IMR-90 (cell line): ENCODE results near the gene BAIAP2. TPM values are rescaled to one million over a fixed set of nuclear protein-coding genes. Genes with fewer than 3 reads are reported as not detected.

Experiments used
- ATAC-seq: fragments of 200-7000 bp; cut with Tn5 transposase; 2 replicates; pipeline ENCODE4 v1.9.1; 2020; ENCODE audit warnings: low read depth, mild to moderate bottlenecking, moderate library complexity
- BruUV-seq: library from RNA; stranded (reverse); fragments of 400-500 nt; replicated peaks from 2 replicates; lab custom pipeline; 2021; lab: Mats Ljungman, UMichigan
- CTCF ChIA-PET: fragments of 300-600 bp; formaldehyde crosslinking; extraction: SDS; loops from one replicate; lab custom pipeline; 2021; ENCODE audit warnings: antibody characterized with exemption; lab: Yijun Ruan, JAX
- POLR2A ChIA-PET: fragments of 300-600 bp; sonication (Branson Sonifier 250); formaldehyde crosslinking; loops from one replicate; lab custom pipeline; 2022; ENCODE audit warnings: antibody characterized with exemption; ENCODE audit not compliant: unreplicated experiment; lab: Charles Lee
- DNase-seq: peaks from one replicate; pipeline ENCODE4 v3.0.0; 2013
- H2AFZ ChIP-seq: replicated peaks from 2 replicates; pipeline ENCODE3; 2013; ENCODE audit warnings: low read length, mild to moderate bottlenecking; ENCODE audit not compliant: poor library complexity
- H2AK5ac ChIP-seq: 2 replicates; pipeline ENCODE4 v1.6.1; 2013; ENCODE audit warnings: low read depth, low read length, inconsistent platforms
- H2AK9ac ChIP-seq: replicated peaks from 2 replicates; pipeline ENCODE3; 2013; ENCODE audit warnings: mild to moderate bottlenecking, low read depth, low read length, moderate library complexity; ENCODE audit not compliant: poor library complexity
- H2BK120ac ChIP-seq: 2 replicates; pipeline ENCODE4 v1.6.1; 2013; ENCODE audit warnings: low read depth, low read length, inconsistent platforms
- H2BK15ac ChIP-seq: 3 replicates; pipeline ENCODE4 v1.6.1; 2013; ENCODE audit warnings: low read depth, low read length, inconsistent platforms
- H2BK20ac ChIP-seq: 2 replicates; pipeline ENCODE4 v1.6.1; 2013; ENCODE audit warnings: low read depth, mild to moderate bottlenecking, inconsistent platforms, low read length, moderate library complexity
- H2BK5ac ChIP-seq: 2 replicates; pipeline ENCODE4 v1.6.1; 2013; ENCODE audit warnings: mild to moderate bottlenecking, low read depth, low read length, inconsistent platforms; ENCODE audit not compliant: poor library complexity, severe bottlenecking
- H3K14ac ChIP-seq: replicated peaks from 2 replicates; pipeline ENCODE4 v1.6.1; 2013; ENCODE audit warnings: low read depth, low read length, inconsistent platforms
- H3K18ac ChIP-seq: 2 replicates; pipeline ENCODE4 v1.6.1; 2013; ENCODE audit warnings: low read depth, low read length, control low read depth
- H3K23ac ChIP-seq: 2 replicates; pipeline ENCODE4 v1.6.1; 2013; ENCODE audit warnings: low read depth, low read length, inconsistent platforms
- H3K27ac ChIP-seq: 2 replicates; pipeline ENCODE4 v1.5.1; 2013; ENCODE audit warnings: mild to moderate bottlenecking, control low read depth, low read length; ENCODE audit not compliant: insufficient read depth
- H3K27me3 ChIP-seq: 2 replicates; pipeline ENCODE4 v1.6.1; 2013; ENCODE audit warnings: low read length; ENCODE audit not compliant: control insufficient read depth, insufficient read depth
- H3K36me3 ChIP-seq: 2 replicates; pipeline ENCODE4 v1.6.1; 2013; ENCODE audit warnings: low read length, mixed read lengths; ENCODE audit not compliant: control insufficient read depth, insufficient read depth
- H3K4ac ChIP-seq: 2 replicates; pipeline ENCODE4 v1.6.1; 2013; ENCODE audit warnings: low read depth, low read length, inconsistent platforms
- H3K4me1 ChIP-seq: 2 replicates; pipeline ENCODE4 v1.6.1; 2013; ENCODE audit warnings: low read length, mixed read lengths; ENCODE audit not compliant: control insufficient read depth, insufficient read depth
- H3K4me2 ChIP-seq: 2 replicates; pipeline ENCODE4 v1.6.1; 2013; ENCODE audit warnings: low read depth, mild to moderate bottlenecking, control low read depth, low read length, moderate library complexity
- H3K4me3 ChIP-seq: 2 replicates; pipeline ENCODE4 v1.5.1; 2013; ENCODE audit warnings: low read depth, mild to moderate bottlenecking, control low read depth, low read length, moderate library complexity; ENCODE audit not compliant: insufficient read depth
- H3K56ac ChIP-seq: 2 replicates; pipeline ENCODE4 v1.6.1; 2013; ENCODE audit warnings: low read length, inconsistent platforms; ENCODE audit not compliant: insufficient read depth; ENCODE audit errors: extremely low read depth
- H3K79me1 ChIP-seq, 2 experiments: 2 replicates each; pipeline ENCODE4 v1.6.1; 2013; ENCODE audit warnings: low read length in 2 of 2, inconsistent platforms in 1 of 2, low read depth in 1 of 2
- H3K9ac ChIP-seq: 2 replicates; pipeline ENCODE4 v1.6.1; 2013; ENCODE audit warnings: low read depth, low read length, control low read depth
- H3K9me1 ChIP-seq: 2 replicates; pipeline ENCODE4 v1.6.1; 2013; ENCODE audit warnings: low read length, inconsistent platforms; ENCODE audit not compliant: insufficient read depth
- H3K9me3 ChIP-seq: 2 replicates; pipeline ENCODE4 v1.6.1; 2013; ENCODE audit warnings: low read length; ENCODE audit not compliant: control insufficient read depth, insufficient read depth
- H4K20me1 ChIP-seq: 2 replicates; pipeline ENCODE4 v1.6.1; 2013; ENCODE audit warnings: low read length, inconsistent platforms; ENCODE audit not compliant: insufficient read depth
- H4K5ac ChIP-seq: 2 replicates; pipeline ENCODE4 v1.6.1; 2013; ENCODE audit warnings: mild to moderate bottlenecking, low read depth, low read length, control low read depth
- H4K8ac ChIP-seq, 2 experiments: 2 replicates each; pipeline ENCODE4 v1.6.1; 2013; ENCODE audit warnings: low read depth in 2 of 2, low read length in 2 of 2, control low read depth in 1 of 2, inconsistent platforms in 1 of 2
- H4K91ac ChIP-seq: 2 replicates; pipeline ENCODE4 v1.6.1; 2013; ENCODE audit warnings: low read depth, low read length, inconsistent platforms; ENCODE audit not compliant: insufficient read depth
- USF2 ChIP-seq: fragments of 150-350 bp; IDR thresholded peaks from 2 replicates; pipeline ENCODE4 v1.6.1; 2017; ENCODE audit warnings: mild to moderate bottlenecking, antibody characterized with exemption, low read length, low read depth
- WGBS, 2 experiments: methylation state at CpG; one replicate each; pipeline versions ENCODE4 v1.1.5 to v1.1.7; 2013; ENCODE audit warnings: missing lambda C conversion rate in 2 of 2; ENCODE audit not compliant: insufficient read length in 1 of 2; ENCODE audit errors: extremely low coverage in 2 of 2; 5-methylcytosine and 5-hydroxymethylcytosine counted together
- dilution Hi-C: fragments of 300-500 bp; cut with HindIII; formaldehyde crosslinking; loops from one replicate; pipeline ENCODE4 v1.14.3; 2018; ENCODE audit warnings: low sequenced_read_pairs; ENCODE audit not compliant: unreplicated experiment
- in situ Hi-C: fragments of 300-500 bp; cut with MboI; formaldehyde crosslinking; loops from 3 replicates; pipeline ENCODE4 v1.14.3; 2019; ENCODE audit warnings: low sequenced_read_pairs, inconsistent platforms, mixed read lengths
- intact Hi-C: fragments of 100-400 bp; cut with micrococcal nuclease; formaldehyde crosslinking; loops from 2 replicates; pipeline ENCODE4 v1.10.0; 2022
- polyA plus RNA-seq, 3 experiments: library from polyadenylated mRNA; depleted of rRNA; stranded (reverse); fragments of >200 nt; gene quantifications; 2 replicates each; pipeline ENCODE4 v1.2.3, GENCODE V29; 2012; ENCODE audit warnings: low replicate concordance in 1 of 3
- total RNA-seq: library from RNA; depleted of rRNA; stranded (reverse); fragments of >200 nt; gene quantifications from 2 replicates; pipeline ENCODE4 v1.2.3, GENCODE V29; 2012

The BAIAP2 gene
- total and polyA plus RNA-seq, 2 of the 4 experiments (the other 2 are of a cell fraction): 18.3 to 32.6 TPM

GRCh38 chr17:81066771-81067315 lies 31.9 kb downstream of the BAIAP2 start:
- ATAC-seq (no peak), DNase-seq (no peak)
- no peak overlapping the region for H3K4ac ChIP-seq
- H3K23ac ChIP-seq: no peak overlapping the region
- no peak overlapping the region for H2BK15ac ChIP-seq
- POLR2A ChIA-PET: no interaction called here
- H4K91ac ChIP-seq: no peak overlapping the region
- TF ChIP-seq USF2: no peak
- in situ Hi-C loops: no loop called here
- WGBS, 2 experiments: 98% methylated on average over 4 of the region's 16 CpGs; no CpG with 5 or more reads in 1 of the 2 experiments
- no peak overlapping the region for H4K8ac ChIP-seq
- intact Hi-C loops: no loop called here
- H4K5ac ChIP-seq: no peak overlapping the region
- BruUV-seq: no TSS peak
- H3K56ac ChIP-seq: no peak overlapping the region
- H3K9me1 ChIP-seq: peaks cover 5% of the 10 kb centered on the region; the same call in 1 of the 2 replicates
- CTCF ChIA-PET: no interaction called here
- H4K20me1 ChIP-seq: peaks cover 19% of the 10 kb centered on the region
- H3K4me1 ChIP-seq: peaks cover 3% of the 10 kb centered on the region
- H3K18ac ChIP-seq: no peak overlapping the region
- H3K9ac ChIP-seq: no peak overlapping the region
- no peak overlapping the region for H3K4me3 ChIP-seq
- H2AK5ac ChIP-seq: no peak overlapping the region
- peaks cover 10 to 27% of the 10 kb centered on the region in 2 experiments; a peak in 2 of 4 replicates for H3K79me1 ChIP-seq
- H3K9me3 ChIP-seq: no peaks in the 10 kb centered on the region
- H3K27ac ChIP-seq: no peak overlapping the region
- no peak overlapping the region for H2AK9ac ChIP-seq
- no peak overlapping the region for H2BK20ac ChIP-seq
- H2BK5ac ChIP-seq: no peak overlapping the region
- dilution Hi-C loops: no loop called here
- H2AFZ ChIP-seq: no peak overlapping the region
- H3K14ac ChIP-seq: no peak overlapping the region
- no peaks in the 10 kb centered on the region for H3K27me3 ChIP-seq
- H3K36me3 ChIP-seq: peaks cover 6% of the 10 kb centered on the region; the same call in 1 of the 2 replicates
- no peak overlapping the region for H3K4me2 ChIP-seq
- H2BK120ac ChIP-seq: no peak overlapping the region
